ENCODE measurements around the gene DUSP1. TPM values are rescaled to one million over a fixed set of nuclear protein-coding genes. Genes with fewer than 3 reads are reported as not detected.
"Not testable (repeated sequence)": the region's sequence is repeated elsewhere in the genome, so short reads cannot be mapped to it uniquely, and the experiment has no call there.

The DUSP1 gene
- total and polyA plus RNA-seq, 8 donors: 76.4 to 690 (median 288) TPM

- H3K27me3 ChIP-seq: no peaks in the 10 kb centered on the region
Observed at GRCh38 chr5:172788771-172789686, 18.0 kb upstream of the DUSP1 start.

GRCh38 chr5:172787538-172787937 is 16.5 kb upstream of the DUSP1 start:
- H3K36me3 ChIP-seq; H3K9me3 ChIP-seq; H3K4me3 ChIP-seq; DNase-seq; H3K27me3 ChIP-seq; intact Hi-C loops (cut with DNase I; ENCODE audit: low total_unique reads): not testable (repeated sequence)
- H3K4me1 ChIP-seq: peaks cover 22 to 42% (median 27%) of the 10 kb centered on the region in 4 donors
- H3K27ac ChIP-seq: peak overlapping the region in 2 of 5 donors; percentile 74 to 85
- 94 to 98% (median 96%) methylated on average over 3 of the region's 3 CpGs for WGBS, 5 donors

More at GRCh38 chr5:172788771-172789686, 18.0 kb upstream of the DUSP1 start:
- peaks cover 25 to 43% (median 32%) of the 10 kb centered on the region in 4 donors for H3K4me1 ChIP-seq
- H3K36me3 ChIP-seq: no peaks in the 10 kb centered on the region
- no peak overlapping the region for H3K4me3 ChIP-seq
- DNase-seq: peak; percentile 76 to 85
- intact Hi-C loops (cut with DNase I; ENCODE audit: low total_unique reads): no loop called here
- peak in 1 of 3 donors; percentile 36 for TF ChIP-seq POLR2AphosphoS5 (IDR thresholded peaks at IDR 0.05)
- TF ChIP-seq EP300 (IDR thresholded peaks at IDR 0.05): no peak
- TF ChIP-seq CTCF (IDR thresholded peaks at IDR 0.05): no peak
- no peak for TF ChIP-seq POLR2A (IDR thresholded peaks at IDR 0.05)
- WGBS, 5 donors: 36 to 49% (median 45%) methylated on average over 17 to 21 of the region's 21 CpGs
- peak overlapping the region; percentile 73 to 94 (median 85) for H3K27ac ChIP-seq
- H3K9me3 ChIP-seq: no peaks in the 10 kb centered on the region

- Histone ChIP-seq H3K9me3 (no peaks in the 10 kb centered on the region), H3K27ac (no peak overlapping the region), H3K4me3 (no peak overlapping the region), H3K4me1 (peaks cover 22 to 48% (median 27%) of the 10 kb centered on the region in 4 donors), H3K27me3 (no peaks in the 10 kb centered on the region), H3K36me3 (no peaks in the 10 kb centered on the region)
- DNase-seq: no peak
- WGBS, 5 donors: 87 to 93% (median 91%) methylated on average over 9 of the region's 9 CpGs
- intact Hi-C loops (cut with DNase I; ENCODE audit: low total_unique reads): no loop called here
- TF ChIP-seq POLR2A (IDR thresholded peaks at IDR 0.05) (no peak), CTCF (IDR thresholded peaks at IDR 0.05) (no peak), EP300 (IDR thresholded peaks at IDR 0.05) (no peak), POLR2AphosphoS5 (IDR thresholded peaks at IDR 0.05) (no peak)
Observed at GRCh38 chr5:172786736-172787462, 15.9 kb upstream of the DUSP1 start.

GRCh38 chr5:172785429-172786088 is 14.6 kb upstream of the DUSP1 start:
- intact Hi-C loops (cut with DNase I; ENCODE audit: low total_unique reads): no loop called here
- WGBS, 5 donors: 85 to 89% (median 87%) methylated on average over 7 of the region's 7 CpGs
- peaks cover 22 to 55% (median 26%) of the 10 kb centered on the region in 4 donors for H3K4me1 ChIP-seq
- H3K27ac ChIP-seq: no peak overlapping the region
- no peaks in the 10 kb centered on the region for H3K36me3 ChIP-seq
- H3K9me3 ChIP-seq: no peaks in the 10 kb centered on the region
- TF ChIP-seq EP300 (IDR thresholded peaks at IDR 0.05): no peak
- no peak for TF ChIP-seq POLR2AphosphoS5 (IDR thresholded peaks at IDR 0.05)
- no peak for TF ChIP-seq CTCF (IDR thresholded peaks at IDR 0.05)
- no peak for TF ChIP-seq POLR2A (IDR thresholded peaks at IDR 0.05)
- no peaks in the 10 kb centered on the region for H3K27me3 ChIP-seq
- H3K4me3 ChIP-seq: no peak overlapping the region
- no peak for DNase-seq

GRCh38 chr5:172784162-172784561 is 13.2 kb upstream of the DUSP1 start:
- H3K9me3 ChIP-seq; H3K36me3 ChIP-seq; intact Hi-C loops (cut with DNase I; ENCODE audit: low total_unique reads); H3K27me3 ChIP-seq; H3K27ac ChIP-seq; H3K4me3 ChIP-seq; DNase-seq: not testable (repeated sequence)
- H3K4me1 ChIP-seq: peaks cover 12 to 49% (median 13%) of the 10 kb centered on the region in 4 donors
- WGBS, 5 donors: 94 to 100% (median 95%) methylated on average over 4 of the region's 4 CpGs

- Histone ChIP-seq H3K27ac (peak overlapping the region in 2 of 5 donors; percentile 61 to 71), H3K4me1 (peaks cover 5 to 49% (median 10%) of the 10 kb centered on the region in 4 donors)
- intact Hi-C loops (cut with DNase I; ENCODE audit: low total_unique reads); H3K36me3 ChIP-seq; DNase-seq; H3K4me3 ChIP-seq; H3K9me3 ChIP-seq; H3K27me3 ChIP-seq: not testable (repeated sequence)
- WGBS, 5 donors: 86 to 98% (median 96%) methylated on average over 5 of the region's 5 CpGs
Observed at GRCh38 chr5:172783319-172783718, 12.3 kb upstream of the DUSP1 start.
